Activated naive CD4-positive, alpha-beta T cell treated with anti-CD3 and anti-CD28 coated beads, Interleukin-2, amount 50 U/mL, for 16 hours (primary cell): ENCODE results near the gene RAD51B.

ENCODE experiments used
- DNase-seq: peaks from one replicate; pipeline ENCODE4 v3.0.0-alpha.2; 2020

RAD51B gene

DNA sequence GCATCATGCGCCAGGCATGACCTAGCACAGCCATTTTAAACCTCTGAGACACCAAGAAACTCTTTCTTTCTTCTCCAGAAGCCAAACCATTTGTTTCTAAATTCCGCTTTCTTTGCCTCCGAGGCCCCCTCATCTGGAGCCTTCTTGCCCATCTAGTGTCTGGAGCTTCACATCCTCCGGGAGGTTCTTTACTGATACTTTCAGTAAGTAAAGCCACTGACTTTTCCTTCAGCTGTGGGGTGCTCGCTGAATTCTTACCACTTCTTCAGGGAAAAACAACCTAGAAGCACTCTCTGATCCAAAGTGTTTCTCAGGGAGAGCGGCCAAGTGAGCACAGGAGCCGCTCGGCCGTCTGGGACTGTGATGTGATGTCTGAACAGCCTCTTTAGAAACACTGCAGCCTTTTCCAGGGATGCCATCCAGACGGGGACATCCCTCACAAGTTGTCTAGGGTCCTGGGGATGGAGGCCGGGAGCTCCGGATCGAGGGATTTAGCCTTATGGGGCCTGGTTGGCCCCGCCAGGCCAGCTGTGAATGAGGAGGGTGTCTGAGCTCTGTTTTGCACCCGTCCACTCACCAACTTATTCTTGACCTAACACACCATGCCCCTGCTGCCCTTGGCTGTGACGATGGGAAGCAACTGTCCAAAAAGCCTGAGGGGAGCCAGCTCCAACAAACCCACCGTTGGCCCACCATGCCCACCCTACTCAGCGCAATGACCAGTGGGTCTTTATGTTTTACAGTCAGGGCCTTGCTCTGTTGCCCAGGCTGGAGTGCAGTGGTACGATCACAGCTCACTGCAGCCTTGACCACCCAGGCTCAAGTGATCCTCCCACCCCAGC, 812.7 kb downstream of the RAD51B start:
- DNase-seq = no peak

DNA sequence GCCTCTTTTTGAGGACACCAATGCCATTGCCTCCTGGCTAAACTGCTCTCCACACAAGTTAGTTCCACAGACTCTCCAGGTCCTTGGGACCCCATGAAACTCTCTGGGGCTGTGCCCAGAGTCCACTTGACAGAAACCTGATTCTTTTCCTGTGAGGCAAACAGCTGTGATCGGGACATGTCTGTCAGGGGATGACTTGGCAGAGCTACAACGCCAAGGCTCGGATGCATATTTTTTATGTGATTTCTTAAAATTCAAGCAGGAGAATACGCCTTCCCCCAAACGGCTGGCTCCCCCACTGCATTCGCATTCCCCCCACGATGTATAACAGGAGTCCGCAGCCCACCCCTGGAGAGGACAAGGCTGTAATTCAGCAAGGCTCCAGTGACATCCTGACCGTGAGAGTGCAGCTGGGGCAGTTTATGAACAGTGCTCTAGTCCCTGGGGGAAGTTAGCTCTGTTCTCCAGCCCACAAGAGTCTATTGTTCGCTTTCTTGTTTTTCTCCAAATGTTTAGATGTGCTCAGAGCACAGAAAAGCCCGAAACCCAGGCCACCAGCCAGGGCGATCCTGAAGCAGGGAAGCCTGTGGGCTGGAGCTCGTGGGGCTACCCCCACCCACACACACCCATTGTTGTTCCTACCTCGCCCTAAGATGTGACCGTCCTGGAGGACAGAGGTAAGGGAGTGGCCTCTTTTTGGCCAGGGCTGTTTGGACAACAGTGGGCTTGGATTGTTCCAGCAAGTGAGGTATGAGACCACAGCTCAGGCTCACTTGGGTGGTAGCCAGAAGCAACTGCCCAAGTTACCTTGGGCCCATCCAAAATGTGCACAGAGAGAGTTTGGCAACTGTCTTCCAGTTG, 813.8 kb downstream of the RAD51B start:
- no peak for DNase-seq

DNA sequence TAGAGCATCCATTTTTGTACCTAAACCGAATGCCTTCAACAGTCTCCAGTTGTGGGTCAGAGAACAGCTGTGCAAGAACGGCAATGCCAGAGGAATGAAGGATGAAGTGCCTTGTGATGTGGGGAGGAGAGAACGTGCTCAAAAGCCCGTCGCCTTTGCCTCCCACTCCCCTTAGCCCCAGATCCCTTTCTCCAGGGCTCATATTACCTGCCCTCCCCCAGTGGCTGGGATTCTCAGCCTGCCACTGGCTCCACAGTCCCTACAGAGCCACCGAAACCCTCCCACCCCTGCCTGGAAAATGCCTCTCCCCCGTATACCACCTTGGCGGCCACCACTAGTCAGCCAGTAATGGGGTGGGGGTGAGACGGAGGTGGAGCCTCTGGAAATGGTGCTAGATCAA, 814.8 kb downstream of the RAD51B start:
- DNase-seq = no peak

DNA sequence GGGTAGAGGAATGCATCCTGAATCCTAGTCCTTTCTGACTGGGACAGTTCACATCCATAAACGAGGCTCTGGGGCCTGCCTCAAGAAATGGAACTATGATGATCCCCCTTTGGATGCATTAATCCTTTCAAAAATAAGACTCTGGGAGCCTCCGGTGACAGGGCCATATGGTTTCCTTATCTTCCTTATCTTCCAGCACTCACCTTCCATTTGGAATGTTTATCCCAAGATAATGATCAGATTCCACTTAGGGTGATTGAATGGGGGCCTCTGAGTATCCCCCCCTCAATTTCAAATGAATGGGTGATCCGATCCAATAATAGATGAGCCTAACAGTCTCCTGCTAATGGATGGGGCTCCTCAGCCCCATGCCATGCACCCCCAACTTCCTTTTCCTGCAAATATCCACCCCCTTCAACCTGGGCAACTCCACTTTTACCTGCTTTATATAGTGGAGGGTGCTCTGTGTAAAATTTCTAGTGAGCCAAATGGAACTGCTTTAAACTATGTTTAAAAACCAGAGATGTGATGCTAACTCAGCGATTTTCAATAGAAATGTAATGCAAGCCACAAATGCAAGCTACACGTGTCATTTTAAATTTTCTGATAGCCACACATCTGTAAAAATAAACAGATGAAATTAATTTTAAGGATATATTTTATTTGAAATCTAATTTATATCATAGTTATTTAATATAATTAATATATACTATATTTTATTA, 815.5 kb downstream of the RAD51B start:
- DNase-seq = no peak

DNA sequence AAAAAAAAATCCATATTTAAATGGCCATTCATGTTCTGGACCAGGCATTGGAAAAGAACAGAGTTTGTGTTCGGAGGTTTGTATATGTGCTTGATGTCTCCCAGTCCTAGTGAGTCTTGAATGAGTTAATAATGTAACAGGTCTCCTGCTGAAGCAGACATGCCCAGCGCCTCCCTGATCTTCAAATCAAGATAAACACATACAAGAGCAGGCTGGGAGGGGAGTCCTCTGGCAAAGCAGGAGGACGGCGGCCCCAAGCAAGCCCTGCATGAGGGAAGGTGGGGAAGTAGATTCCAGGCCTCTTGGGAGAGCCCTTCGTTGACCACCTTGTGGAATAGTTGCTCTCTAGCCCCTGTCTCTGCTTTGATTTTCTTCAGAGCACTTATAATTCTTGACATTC, 817.0 kb downstream of the RAD51B start:
- DNase-seq = no peak

DNA sequence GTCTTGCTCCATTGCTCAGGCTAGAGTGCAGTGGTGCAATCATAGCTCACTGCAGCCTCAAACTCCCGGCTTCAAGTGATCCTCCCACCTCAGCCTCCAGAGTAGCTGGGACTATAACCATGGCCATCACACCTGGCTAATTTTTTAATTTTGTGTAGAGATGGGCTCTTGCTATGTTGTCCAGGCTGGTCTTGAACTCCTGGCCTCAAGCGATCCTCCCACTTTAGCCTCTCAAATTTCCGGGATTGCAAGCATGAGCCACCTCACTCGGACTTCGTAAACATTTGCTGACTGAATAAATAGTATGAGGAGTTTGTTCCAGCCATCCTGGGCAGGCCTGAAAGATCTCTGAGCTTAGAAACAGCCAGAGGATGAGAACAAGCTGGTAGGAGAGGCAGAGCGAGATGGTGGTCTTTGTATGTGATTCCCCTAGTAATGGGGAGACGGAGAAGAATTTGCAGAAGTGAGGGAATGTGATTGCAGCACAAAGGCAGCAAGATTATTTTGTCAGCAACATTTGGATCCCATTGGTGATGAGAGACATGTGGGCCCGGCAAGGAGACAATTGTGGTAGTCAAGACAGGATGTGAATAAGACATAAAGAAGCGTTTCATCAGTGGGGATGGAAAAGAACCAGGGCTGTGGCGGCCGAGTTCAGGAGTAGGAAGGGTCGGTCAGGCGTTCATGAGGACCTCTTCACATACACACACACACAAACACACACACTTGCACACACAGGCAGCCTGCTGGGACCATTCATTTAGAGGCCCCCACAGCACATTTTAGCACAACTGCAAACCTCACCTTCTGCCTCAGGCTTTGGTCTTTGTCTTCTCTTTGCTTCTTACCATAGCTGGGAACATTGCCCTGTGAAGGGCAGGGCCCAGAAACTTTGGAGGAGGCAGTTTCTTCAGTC, 817.8 kb downstream of the RAD51B start:
- DNase-seq = no peak

DNA sequence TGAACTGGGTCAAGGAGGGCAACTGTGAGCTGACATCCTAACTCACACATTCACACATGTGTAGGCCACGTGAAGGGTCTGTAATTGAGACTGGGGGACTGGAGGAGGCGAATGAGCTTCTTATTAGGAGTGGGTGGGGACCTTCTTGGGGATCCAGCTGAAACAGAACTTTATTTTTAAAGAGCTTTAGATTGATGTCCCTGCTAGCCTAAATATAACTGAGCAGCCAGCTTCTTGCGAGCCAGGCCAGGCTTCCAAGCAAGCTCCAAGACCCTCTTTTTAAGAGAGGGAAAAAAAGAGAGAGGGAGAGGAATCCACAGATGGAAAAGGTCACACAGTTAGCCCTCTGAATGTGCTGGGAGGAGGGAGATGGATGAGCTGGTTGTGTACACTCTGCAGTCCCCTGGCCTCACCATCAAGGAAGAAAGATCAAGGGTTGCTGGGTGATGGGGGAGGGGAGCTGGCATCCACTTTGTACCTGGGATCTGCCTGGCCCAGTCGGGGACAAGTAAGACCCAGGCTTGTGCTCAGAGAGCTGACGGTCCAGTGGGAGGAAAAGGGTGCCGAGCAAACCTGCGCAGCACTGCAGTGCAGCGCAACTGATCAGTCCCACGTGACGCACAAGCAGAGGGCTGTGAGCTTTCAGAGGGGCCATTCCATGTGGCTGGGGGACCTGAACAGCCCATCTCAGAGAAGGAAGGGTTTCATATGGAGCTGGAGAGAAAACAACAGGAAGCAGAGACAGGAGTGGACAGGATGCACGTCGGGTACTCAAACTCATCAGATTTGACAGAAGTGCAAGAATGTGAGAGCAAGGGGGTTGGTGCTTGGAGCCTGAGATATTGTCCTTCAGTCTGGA, 818.8 kb downstream of the RAD51B start:
- no peak for DNase-seq

DNA sequence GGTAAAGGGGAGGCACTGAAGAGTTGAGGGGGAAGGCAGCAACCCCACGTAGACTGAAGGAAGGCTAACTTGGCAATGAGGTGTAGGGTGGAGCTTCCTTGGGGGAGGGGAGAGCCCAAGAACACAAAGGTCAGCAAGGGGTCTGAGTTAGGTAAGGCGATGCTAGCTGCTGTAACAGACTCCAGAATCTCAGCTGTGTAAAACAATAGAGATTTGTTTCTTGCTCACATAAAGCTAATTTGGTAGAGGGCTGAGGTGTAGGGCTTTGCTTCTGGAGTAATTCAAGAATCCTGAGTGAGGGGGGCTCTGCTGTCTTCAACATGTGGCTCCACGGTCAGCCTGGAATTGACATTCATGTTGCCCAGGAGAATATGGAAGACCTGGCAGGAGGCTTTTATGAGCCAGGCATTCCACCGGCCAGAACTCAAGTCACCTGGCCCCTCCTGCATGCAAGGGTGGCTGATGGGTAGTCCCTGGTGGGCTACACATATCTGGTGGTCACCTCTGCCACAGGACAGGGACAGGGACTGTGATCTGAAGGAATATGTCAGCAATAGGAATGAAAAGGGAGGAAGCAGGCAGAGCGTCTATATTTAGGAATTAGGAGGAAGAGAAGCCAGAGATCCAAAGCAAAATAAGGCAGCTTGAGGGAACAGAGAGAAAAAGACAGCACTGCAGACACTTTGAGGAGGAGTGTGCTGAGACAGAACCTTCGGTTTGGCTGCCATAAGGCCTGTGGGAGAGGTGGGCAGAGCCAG, 819.6 kb downstream of the RAD51B start:
- DNase-seq = no peak

DNA sequence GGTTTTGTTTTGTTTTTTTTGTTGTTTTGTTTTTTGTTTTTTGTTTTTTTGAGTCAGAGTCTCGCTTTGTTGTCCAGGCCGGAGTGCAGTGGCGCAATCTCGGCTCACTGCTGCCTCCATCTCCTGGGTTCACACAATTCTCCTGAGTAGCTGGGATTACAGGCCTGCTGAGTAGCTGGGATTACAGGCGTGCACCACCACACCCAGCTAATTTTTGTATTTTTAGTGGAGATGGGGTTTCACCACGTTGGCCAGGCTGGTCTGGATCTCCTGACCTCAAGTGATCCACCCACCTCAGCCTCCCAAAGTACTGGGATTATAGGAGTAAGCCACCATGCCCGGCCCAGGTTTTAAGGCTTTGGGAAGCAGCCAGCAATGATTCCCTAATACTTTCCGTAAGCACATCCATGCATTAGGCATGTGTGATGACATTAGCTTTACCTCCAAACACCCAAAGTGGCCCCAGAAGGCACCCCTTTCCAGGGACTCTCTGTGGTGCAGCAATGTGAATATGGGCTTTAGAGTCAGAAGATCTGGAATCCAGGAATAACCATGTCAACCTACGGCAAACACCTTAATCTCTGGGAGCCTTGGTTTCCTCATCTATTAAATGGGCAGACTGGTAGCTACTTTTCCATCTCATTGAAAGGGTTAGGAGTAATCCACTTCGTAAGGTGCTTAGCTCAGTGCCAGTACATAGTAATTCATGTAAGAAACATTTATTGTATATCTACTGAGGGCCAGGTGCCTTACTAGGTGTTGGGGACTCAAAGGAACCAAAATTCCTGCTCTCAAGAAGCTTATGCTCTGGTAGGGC, 820.4 kb downstream of the RAD51B start:
- DNase-seq = no peak

DNA sequence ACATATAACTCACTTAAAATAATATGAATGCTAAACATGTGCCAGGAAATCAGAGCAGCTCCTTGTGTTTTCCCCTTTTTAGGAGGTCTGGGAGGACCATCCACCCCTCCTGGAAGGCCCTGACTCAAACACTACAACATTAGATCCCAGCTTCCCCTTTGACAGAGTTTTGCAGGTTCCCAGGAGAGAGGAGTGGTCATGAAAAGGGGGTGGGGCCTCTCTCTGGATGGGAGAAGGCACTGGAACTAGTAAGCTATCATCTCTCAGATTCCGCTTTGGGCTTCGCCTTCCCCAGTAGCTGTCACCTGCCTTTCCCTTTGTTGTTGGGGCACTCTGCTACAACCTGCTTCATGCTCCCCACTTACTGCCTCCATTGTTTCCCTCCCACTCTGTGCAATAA, 824.1 kb downstream of the RAD51B start:
- DNase-seq = no peak

DNA sequence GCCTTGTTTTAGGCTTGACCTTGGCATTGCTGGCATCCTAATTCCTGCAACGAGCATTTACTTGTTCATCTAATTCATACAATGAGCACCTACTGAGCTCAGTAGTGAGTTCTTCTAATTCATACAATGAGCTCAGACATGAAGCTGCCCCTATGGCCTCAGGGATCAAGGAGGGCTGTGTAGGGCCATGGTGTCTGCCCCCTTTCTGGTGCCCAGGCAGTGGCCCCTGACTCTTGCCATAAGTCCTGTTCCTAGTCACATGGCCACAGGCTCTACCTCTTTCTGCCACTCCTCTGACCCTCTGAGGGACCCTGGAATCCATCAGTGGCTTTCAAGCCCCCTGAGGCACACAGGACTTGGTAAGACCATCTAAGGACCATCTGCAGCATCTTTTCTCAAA, 824.5 kb downstream of the RAD51B start:
- no peak for DNase-seq

DNA sequence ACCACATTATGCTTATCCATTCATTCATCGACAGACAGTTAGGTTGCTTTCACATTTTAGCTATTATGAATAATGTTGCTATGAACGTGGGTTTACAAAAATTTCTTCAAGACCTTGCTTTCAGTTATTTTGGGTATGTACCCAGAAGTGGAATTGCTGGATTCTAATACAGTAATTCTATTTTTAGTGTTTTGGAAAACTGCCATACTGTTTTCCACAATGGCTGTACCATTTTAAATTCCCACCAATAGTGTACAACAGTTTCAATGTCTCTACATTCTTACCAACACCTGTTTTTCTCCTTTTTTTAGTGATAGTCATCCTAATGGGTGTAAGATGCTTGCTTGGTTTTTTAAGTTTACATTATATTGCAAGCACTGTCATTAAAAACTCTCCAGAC, 825.8 kb downstream of the RAD51B start:
- no peak for DNase-seq

DNA sequence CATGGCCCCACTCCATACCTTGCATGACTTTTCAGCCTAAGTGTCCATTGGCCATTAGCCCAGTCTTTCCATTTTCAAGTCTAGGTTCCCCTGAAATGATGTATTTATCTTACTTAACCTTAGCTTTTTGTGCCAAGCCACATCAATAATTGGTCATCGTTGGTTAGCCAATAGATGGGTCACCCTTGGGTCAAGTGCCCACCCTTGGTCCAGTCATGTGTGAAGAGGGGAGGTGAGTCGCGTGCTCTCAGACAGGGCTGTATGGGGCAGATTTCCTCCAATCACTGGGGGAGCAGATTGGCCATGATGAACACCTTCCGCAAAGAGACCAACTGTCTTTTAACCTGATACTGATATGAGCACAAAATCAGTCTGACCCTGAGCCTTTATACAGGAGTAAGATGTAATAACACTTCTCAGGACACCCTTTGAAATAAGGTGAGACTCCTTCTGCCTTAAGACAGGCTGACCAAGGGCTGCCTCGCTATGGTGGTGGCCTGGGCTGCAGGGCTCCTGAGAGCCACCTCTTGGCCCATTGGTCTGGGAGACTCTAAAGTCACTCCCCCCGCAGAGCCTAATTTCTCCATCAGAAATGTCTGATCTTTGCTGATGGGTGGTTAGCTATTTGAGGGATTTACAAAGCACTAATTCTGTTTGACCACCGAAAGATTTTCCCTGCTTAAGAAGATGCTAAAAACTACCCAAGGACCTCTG, 830.1 kb downstream of the RAD51B start:
- no peak for DNase-seq

DNA sequence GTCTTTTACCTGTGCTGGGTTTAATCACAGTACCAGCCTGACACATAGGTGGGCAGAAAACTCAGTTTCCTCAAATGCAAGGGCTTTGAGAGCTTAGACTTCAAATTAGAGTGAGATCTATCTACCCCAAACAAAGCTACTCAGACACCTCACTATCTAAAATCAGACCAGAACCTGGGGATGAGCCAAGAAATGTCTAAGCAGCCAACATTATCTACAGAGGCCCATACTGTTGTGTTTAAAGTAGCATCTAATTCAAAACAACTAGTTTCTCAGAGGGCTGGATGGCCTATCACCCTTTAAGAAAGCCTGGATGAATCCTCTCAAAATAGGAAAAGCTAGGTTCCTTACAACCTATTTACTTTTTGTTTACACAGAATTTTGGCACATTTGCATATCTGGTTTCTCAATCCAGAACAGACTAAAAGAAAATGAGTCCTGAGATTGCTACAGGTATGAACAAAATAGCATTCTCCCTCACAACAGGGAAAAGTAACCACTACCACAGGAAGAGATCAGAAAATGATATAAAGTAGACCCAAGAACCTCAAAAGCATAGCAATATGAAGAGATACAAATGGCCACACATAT, 830.9 kb downstream of the RAD51B start:
- DNase-seq = no peak

DNA sequence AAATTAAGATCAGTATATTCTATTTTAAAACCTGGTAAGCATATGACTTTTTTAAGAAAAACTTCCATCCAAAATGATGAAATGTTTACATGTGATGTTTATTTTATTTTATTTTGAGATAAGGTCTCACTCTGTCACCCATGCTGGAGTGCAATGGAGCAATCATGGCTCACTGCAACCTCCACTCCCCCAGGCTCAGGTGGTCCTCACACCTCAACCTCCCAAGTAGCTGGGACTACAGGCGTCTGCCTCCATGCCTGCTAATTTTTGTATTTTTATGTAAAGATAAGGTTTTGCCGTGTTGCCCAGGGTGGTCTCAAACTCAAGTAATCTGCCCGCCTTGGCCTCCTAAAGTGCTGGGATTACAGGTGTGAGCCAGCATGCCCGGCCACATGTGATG, 831.5 kb downstream of the RAD51B start:
- no peak for DNase-seq

DNA sequence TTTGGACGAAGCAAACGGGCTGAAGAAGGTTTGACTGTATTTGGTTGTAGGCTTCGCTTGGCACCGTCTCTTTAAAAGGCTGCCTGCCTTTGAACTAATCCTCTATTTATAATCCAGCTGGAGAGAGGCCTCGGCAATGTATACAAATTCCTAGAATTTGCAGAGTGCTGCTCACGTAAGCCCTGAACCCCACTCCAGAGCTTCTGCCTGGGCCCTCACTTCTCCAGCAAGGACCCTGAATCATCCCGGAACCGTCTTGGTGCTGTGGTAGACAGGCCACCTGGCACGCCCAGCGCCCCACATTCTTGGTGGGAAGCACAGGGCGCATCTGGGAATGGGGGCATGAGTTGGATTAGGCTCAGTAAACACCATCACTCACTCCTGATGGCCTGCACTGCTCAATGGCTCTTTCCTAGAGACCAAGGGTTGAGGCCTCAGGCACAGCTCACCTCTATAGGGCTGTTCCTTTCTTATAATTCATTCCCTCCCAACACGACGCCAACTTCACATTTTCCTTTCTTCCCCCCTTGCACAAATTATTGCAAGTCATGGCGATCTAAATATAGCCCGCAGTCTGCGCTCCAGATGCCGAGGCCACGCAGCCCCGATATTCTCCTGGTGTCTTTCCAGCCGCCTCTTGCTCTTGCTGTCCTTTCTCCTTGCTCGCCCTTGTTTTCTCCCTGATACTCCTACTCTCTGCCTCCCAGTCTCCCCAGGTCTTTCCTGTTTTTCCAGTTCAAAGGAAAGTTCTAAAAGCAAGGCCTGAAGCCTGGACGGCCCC, 832.3 kb downstream of the RAD51B start:
- no peak for DNase-seq

DNA sequence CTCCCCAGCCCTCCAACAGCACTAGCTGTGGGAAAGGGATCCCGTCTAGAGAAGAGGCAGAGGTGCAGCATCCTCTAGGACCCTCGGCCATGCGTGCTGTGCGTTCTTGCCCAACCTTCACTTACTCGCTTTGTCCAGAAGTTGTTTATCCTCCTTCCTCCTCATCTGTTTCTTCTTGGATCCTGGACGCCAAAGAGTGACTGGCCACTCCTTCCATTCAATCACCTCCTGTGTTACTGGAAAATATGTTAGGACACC, 832.8 kb downstream of the RAD51B start:
- DNase-seq = no peak

DNA sequence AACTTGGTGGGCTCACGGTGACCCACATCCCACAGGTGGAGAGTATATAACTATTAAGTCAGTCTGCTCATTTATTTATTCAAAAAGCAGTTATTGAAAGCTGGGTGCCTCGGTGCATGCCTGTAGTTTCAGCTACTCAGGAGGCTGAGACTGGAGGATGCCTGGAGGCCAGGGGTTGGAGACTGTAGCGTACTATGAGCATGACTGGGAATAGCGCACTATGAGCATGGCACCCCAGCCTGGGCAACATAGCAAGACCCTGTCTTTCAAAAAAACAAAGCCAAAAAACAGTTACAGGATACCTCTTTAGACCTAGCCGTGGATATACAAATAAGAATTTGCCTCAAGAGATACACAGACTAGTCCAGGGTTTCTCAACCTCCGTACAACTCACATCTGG, 833.5 kb downstream of the RAD51B start:
- DNase-seq = no peak
